Ovary (tissue), 9 donors: ENCODE data around the gene KRTAP10-2. TPM values are rescaled to one million over a fixed set of nuclear protein-coding genes. Genes with fewer than 3 reads are reported as not detected.

Experiments used
- DNase-seq, 5 donors: peaks; one replicate each; pipeline ENCODE4 v3.0.0-alpha.2; 2019 to 2020
- H3K27ac ChIP-seq, 2 donors: fragments of 200-600 bp; one replicate each; pipeline versions ENCODE4 v1.5.1 to v1.8.0; 2019 to 2022
- H3K27me3 ChIP-seq: fragments of 200-600 bp; one replicate; pipeline ENCODE4 v1.8.0; 2022
- H3K36me3 ChIP-seq: fragments of 200-600 bp; sonication (generic); one replicate; pipeline ENCODE4 v1.5.1; 2019
- H3K4me1 ChIP-seq: one replicate; pipeline ENCODE4 v1.8.1; 2013; ENCODE audit warnings: mild to moderate bottlenecking, moderate library complexity; ENCODE audit not compliant: insufficient read depth
- H3K4me3 ChIP-seq: fragments of 200-600 bp; sonication (generic); one replicate; pipeline ENCODE4 v1.5.1; 2017
- H3K9me3 ChIP-seq, 2 donors: fragments of 200-600 bp in 1 of 2; sonication (generic) in 1 of 2; one replicate each; pipeline versions ENCODE4 v1.5.1 to v1.8.1; 2013 to 2019; ENCODE audit warnings: mild to moderate bottlenecking in 1 of 2, moderate library complexity in 1 of 2
- CTCF ChIP-seq, 3 donors: fragments of 450-650 bp in 2 of 3; fragments of 200-600 bp in 1 of 3; IDR thresholded peaks; one replicate each; pipeline versions ENCODE4 v1.5.1 to v1.8.0; 2016 to 2022; ENCODE audit warnings: antibody characterized with exemption in 3 of 3, mild to moderate bottlenecking in 1 of 3
- EP300 ChIP-seq: sonication (generic); formaldehyde crosslinking; IDR thresholded peaks from one replicate; pipeline ENCODE4 v1.6.1; 2017; ENCODE audit warnings: antibody characterized with exemption
- POLR2A ChIP-seq: fragments of 450-650 bp; IDR thresholded peaks from one replicate; pipeline ENCODE4 v1.6.1; 2017; ENCODE audit warnings: antibody characterized with exemption, mild to moderate bottlenecking, moderate library complexity
- WGBS, 3 donors: extraction: QIAGEN DNeasy Blood & Tissue Kit in 1 of 3; methylation state at CpG; one replicate each; pipeline versions ENCODE4 v1.1.5 to v1.1.7; 2013 to 2017; 5-methylcytosine and 5-hydroxymethylcytosine counted together
- intact Hi-C, 4 donors: fragments of 100-400 bp; cut with DNase I; formaldehyde crosslinking; loops; one replicate each; pipeline versions ENCODE4 v1.11.0 to v1.15.1; 2022 to 2023
- polyA plus RNA-seq, 2 donors: library from polyadenylated mRNA; stranded (reverse); fragments of 200-250 nt in 1 of 2; fragments of 350-450 nt in 1 of 2; fragmentation: Illumina TruSeq in 1 of 2; extraction: RNeasy Lipid Tissue Mini Kit (QIAGEN cat#74804) in 1 of 2; gene quantifications; one replicate each; pipeline ENCODE4 v1.2.3, GENCODE V29; 2013 to 2014
- total RNA-seq, 7 donors: library from RNA; depleted of rRNA in 2 of 7; stranded (reverse); fragments of >200 nt in 2 of 7; fragmentation: NEBNext Ultra II Directional in 3 of 7; extraction: Animal tissue kit (Norgen Biotek cat#: 25700) in 3 of 7; gene quantifications; one replicate each; pipeline versions ENCODE4 v1.1.0 to v1.2.4, GENCODE V29; 2016 to 2023
- donor health status: DM: no; HTN: no; CAD: no; lungs with moderate emphysema.
- donor health status: DM: no; HTN: no; CAD: no.
- donor health status: Bipolar disorder and iron deficiency.
- donor health status: DM: yes; HTN: yes; CAD: no.
- donor health status: DM: no; HTN: no; CAD: no.
- donor health status: DM: yes; HTN: yes; CAD: no.

Gene KRTAP10-2
- total and polyA plus RNA-seq, 9 donors: not detected

GRCh38 chr21:44508711-44509445, 42.4 kb downstream of the KRTAP10-2 start:
- intact Hi-C loops: loop anchor here in 1 of 4 donors (10.0 kb wide), 1 partner anchor 286 kb away; no protein-coding TSS in a partner anchor
- H3K36me3 ChIP-seq: no peaks in the 10 kb centered on the region
- H3K27me3 ChIP-seq: no peaks in the 10 kb centered on the region
- H3K4me1 ChIP-seq: peaks cover 1% of the 10 kb centered on the region
- TF ChIP-seq EP300 (no peak), CTCF (IDR thresholded peaks at IDR 0.05) (no peak), POLR2A (no peak)
- 80 to 86% (median 80%) methylated on average over 30 of the region's 30 CpGs for WGBS, 3 donors
- no peak for DNase-seq
- no peak overlapping the region for H3K27ac ChIP-seq
- H3K4me3 ChIP-seq: no peak overlapping the region
- H3K9me3 ChIP-seq: no peaks in the 10 kb centered on the region

- no peaks in the 10 kb centered on the region for H3K36me3 ChIP-seq
- no peak overlapping the region for H3K4me3 ChIP-seq
- TF ChIP-seq EP300 (no peak), CTCF (IDR thresholded peaks at IDR 0.05) (no peak), POLR2A (no peak)
- WGBS, 3 donors: 72 to 74% (median 73%) methylated on average over 9 of the region's 9 CpGs
- intact Hi-C loops: loop anchor here in 1 of 4 donors (10.0 kb wide), 1 partner anchor 286 kb away; no protein-coding TSS in a partner anchor
- peaks cover 1% of the 10 kb centered on the region for H3K4me1 ChIP-seq
- no peak for DNase-seq
- no peaks in the 10 kb centered on the region for H3K27me3 ChIP-seq
- no peaks in the 10 kb centered on the region for H3K9me3 ChIP-seq
- no peak overlapping the region for H3K27ac ChIP-seq
These were observed 42.9 kb downstream of the KRTAP10-2 start for GRCh38 chr21:44508426-44508710.

- TF ChIP-seq CTCF (IDR thresholded peaks at IDR 0.05) (no peak), EP300 (no peak), POLR2A (no peak)
- Histone ChIP-seq H3K27me3 (no peaks in the 10 kb centered on the region), H3K4me1 (peaks cover 1% of the 10 kb centered on the region), H3K36me3 (no peaks in the 10 kb centered on the region), H3K9me3 (no peaks in the 10 kb centered on the region), H3K27ac (no peak overlapping the region), H3K4me3 (no peak overlapping the region)
- WGBS, 3 donors: 80 to 84% (median 81%) methylated on average over 26 of the region's 26 CpGs
- intact Hi-C loops: loop anchor here in 1 of 4 donors (10.0 kb wide), 1 partner anchor 287 kb away; no protein-coding TSS in a partner anchor
- no peak for DNase-seq
These were observed 43.5 kb downstream of the KRTAP10-2 start for GRCh38 chr21:44507673-44508425.

GRCh38 chr21:44506279-44507255, 44.7 kb downstream of the KRTAP10-2 start:
- DNase-seq: no peak
- no peaks in the 10 kb centered on the region for H3K36me3 ChIP-seq
- no peak for TF ChIP-seq CTCF (IDR thresholded peaks at IDR 0.05)
- TF ChIP-seq EP300: no peak
- no peak for TF ChIP-seq POLR2A
- WGBS, 3 donors: 66 to 73% (median 69%) methylated on average over 44 of the region's 44 CpGs
- no peaks in the 10 kb centered on the region for H3K27me3 ChIP-seq
- H3K9me3 ChIP-seq: no peaks in the 10 kb centered on the region
- no peak overlapping the region for H3K27ac ChIP-seq
- peaks cover 1% of the 10 kb centered on the region for H3K4me1 ChIP-seq
- intact Hi-C loops: loop anchor here in 1 of 4 donors (10.0 kb wide), 1 partner anchor 288 kb away; no protein-coding TSS in a partner anchor
- no peak overlapping the region for H3K4me3 ChIP-seq
